Panc1 (cell line): ENCODE results near the gene LMTK2.

ENCODE experiments used
- POLR2AphosphoS5 ChIP-seq: IDR thresholded peaks from 2 replicates; pipeline ENCODE4 v1.6.1; 2012; ENCODE audit warnings: mild to moderate bottlenecking, low read depth, low read length, moderate library complexity
- SIN3A ChIP-seq: IDR thresholded peaks from 2 replicates; pipeline ENCODE4 v1.6.1; 2012; ENCODE audit warnings: low read depth, mild to moderate bottlenecking, low read length, moderate library complexity, borderline replicate concordance; ENCODE audit not compliant: insufficient read depth
- TF ChIP-seq, protein P1 (sequence below): fragments of 450-650 bp; IDR thresholded peaks from 2 replicates; pipeline ENCODE4 v1.5.1; 2017; ENCODE audit warnings: mild to moderate bottlenecking

DNA sequence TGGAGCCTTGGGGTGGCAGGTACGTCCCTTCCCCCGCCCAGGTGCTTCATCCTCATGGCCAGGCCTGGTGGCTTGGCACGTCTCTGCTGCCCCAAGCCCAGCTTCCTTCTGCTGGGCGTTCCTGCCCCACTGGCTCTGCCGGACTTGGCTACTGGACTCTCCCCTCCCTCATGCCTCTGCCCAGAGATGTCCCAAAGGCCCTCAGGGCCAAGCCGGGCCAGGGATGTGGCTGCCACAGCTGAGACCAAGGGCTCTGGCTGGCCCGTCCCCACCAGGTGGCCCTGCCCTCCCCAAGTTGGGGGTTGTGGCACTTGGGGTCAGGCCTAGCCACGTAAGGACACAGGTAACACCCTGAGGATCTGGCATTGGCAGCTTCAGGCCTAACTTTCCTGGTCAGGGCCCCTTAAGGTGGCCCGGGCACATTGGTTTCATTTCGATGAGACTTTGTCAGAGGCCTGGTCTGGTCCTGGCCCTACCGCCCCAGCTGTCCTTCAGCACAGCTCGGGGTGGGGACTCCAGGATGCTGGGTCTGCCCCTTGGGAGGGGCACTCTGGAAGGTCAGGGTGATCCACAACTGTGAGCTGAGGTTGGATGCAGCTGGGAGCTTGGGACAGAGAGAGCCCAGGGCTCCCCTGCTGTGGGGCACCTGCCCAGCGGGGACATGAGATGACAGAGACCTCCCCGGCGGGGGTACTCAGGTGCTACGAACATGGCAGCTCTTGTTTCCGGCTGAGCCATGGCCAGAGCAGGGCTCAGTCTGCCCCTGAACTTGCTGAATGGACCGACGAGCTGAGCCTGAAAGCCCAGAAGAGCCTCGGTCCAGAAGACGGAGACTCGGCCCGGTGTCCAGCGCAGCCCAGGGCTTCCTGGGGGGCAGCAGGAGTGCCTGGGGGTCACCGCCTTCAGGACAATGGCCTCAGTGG, 107.5 kb downstream of the LMTK2 start:
- TF ChIP-seq, protein P1, sequence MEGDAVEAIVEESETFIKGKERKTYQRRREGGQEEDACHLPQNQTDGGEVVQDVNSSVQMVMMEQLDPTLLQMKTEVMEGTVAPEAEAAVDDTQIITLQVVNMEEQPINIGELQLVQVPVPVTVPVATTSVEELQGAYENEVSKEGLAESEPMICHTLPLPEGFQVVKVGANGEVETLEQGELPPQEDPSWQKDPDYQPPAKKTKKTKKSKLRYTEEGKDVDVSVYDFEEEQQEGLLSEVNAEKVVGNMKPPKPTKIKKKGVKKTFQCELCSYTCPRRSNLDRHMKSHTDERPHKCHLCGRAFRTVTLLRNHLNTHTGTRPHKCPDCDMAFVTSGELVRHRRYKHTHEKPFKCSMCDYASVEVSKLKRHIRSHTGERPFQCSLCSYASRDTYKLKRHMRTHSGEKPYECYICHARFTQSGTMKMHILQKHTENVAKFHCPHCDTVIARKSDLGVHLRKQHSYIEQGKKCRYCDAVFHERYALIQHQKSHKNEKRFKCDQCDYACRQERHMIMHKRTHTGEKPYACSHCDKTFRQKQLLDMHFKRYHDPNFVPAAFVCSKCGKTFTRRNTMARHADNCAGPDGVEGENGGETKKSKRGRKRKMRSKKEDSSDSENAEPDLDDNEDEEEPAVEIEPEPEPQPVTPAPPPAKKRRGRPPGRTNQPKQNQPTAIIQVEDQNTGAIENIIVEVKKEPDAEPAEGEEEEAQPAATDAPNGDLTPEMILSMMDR = no peak
- TF ChIP-seq SIN3A (no peak), POLR2AphosphoS5 (no peak)
